Peyer's patch (tissue), 4 donors: ENCODE measurements around the gene INTS11.

Source experiments
- CTCF ChIP-seq, 6 experiments: fragments of 450-650 bp in 4 of 6; fragments of 200-600 bp in 2 of 6; sonication (generic) in 1 of 6; IDR thresholded peaks; one replicate each; pipeline ENCODE4 v1.5.1; 2017 to 2019; ENCODE audit warnings: antibody characterized with exemption in 6 of 6, mild to moderate bottlenecking in 3 of 6, moderate library complexity in 1 of 6
- POLR2A ChIP-seq, 2 donors: fragments of 450-650 bp; IDR thresholded peaks; one replicate each; pipeline ENCODE4 v1.5.1; 2017; ENCODE audit warnings: antibody characterized with exemption in 2 of 2, mild to moderate bottlenecking in 2 of 2, moderate library complexity in 2 of 2

GRCh38 chr1:1268284-1268682 lies 56.2 kb downstream of the INTS11 start:
- TF ChIP-seq CTCF (IDR thresholded peaks at IDR 0.05), result no peak
- TF ChIP-seq POLR2A (IDR thresholded peaks at IDR 0.05), result no peak
